GM12891 (cell line): ENCODE results near the gene ZBTB16.

ENCODE experiments used
- DNase-seq: peaks from one replicate; pipeline ENCODE4 v3.0.0; 2011; ENCODE audit warnings: low spot score; ENCODE audit not compliant: insufficient read length
- FAIRE-seq: peaks from 2 replicates; lab custom pipeline; 2011; peaks lifted over from hg19 to GRCh38; lab: Jason Lieb, UNC
- PAX5 ChIP-seq: IDR thresholded peaks from 2 replicates; pipeline ENCODE4 v1.6.1; 2011; ENCODE audit warnings: low read length, moderate library complexity, mild to moderate bottlenecking; ENCODE audit not compliant: insufficient read depth, severe bottlenecking
- POLR2A ChIP-seq: IDR thresholded peaks from 2 replicates; pipeline ENCODE4 v1.6.1; 2011; ENCODE audit warnings: low read depth, low read length, control low read depth
- POLR2AphosphoS5 ChIP-seq: IDR thresholded peaks from 2 replicates; pipeline ENCODE4 v1.6.1; 2011; ENCODE audit warnings: low read depth, low read length, control low read depth
- POU2F2 ChIP-seq: IDR thresholded peaks from 2 replicates; pipeline ENCODE4 v1.6.1; 2011; ENCODE audit warnings: low read depth, mild to moderate bottlenecking, control low read depth, low read length, moderate library complexity
- SPI1 ChIP-seq: IDR thresholded peaks from 2 replicates; pipeline ENCODE4 v1.6.1; 2011; ENCODE audit warnings: low read depth, low read length, control low read depth
- TAF1 ChIP-seq: IDR thresholded peaks from 2 replicates; pipeline ENCODE4 v1.6.1; 2011; ENCODE audit warnings: low read depth, low read length, control low read depth

The ZBTB16 gene

GRCh38 chr11:114226356-114226755, 166.8 kb downstream of the ZBTB16 start:
- TF ChIP-seq PAX5 = no peak
- no peak for TF ChIP-seq POU2F2
- FAIRE-seq = no peak
- DNase-seq = no peak

- DNase-seq (no peak), FAIRE-seq (no peak)
- TF ChIP-seq SPI1 (no peak), POLR2AphosphoS5 (no peak), POLR2A (no peak), POU2F2 (no peak), PAX5 (no peak), TAF1 (no peak)
These were observed 169.2 kb downstream of the ZBTB16 start for GRCh38 chr11:114228435-114229411.

GRCh38 chr11:114230031-114230704, 170.7 kb downstream of the ZBTB16 start:
- no peak for TF ChIP-seq SPI1
- TF ChIP-seq TAF1 = no peak
- no peak for TF ChIP-seq POU2F2
- no peak for TF ChIP-seq POLR2AphosphoS5
- TF ChIP-seq PAX5 = no peak
- no peak for TF ChIP-seq POLR2A
- DNase-seq (no peak), FAIRE-seq (no peak)

- TF ChIP-seq SPI1 (no peak), POLR2A (no peak), POLR2AphosphoS5 (no peak), TAF1 (no peak), PAX5 (no peak), POU2F2 (no peak)
- FAIRE-seq (no peak), DNase-seq (no peak)
These were observed 173.0 kb downstream of the ZBTB16 start for GRCh38 chr11:114232400-114233059.

- no peak for FAIRE-seq
- DNase-seq = no peak
- TF ChIP-seq SPI1 = no peak
- no peak for TF ChIP-seq POLR2AphosphoS5
- TF ChIP-seq PAX5 = no peak
- no peak for TF ChIP-seq TAF1
- no peak for TF ChIP-seq POLR2A
These were observed 174.2 kb downstream of the ZBTB16 start for GRCh38 chr11:114233755-114234154.

- DNase-seq (no peak), FAIRE-seq (no peak)
- no peak for TF ChIP-seq POLR2A
- no peak for TF ChIP-seq PAX5
These were observed 177.3 kb downstream of the ZBTB16 start for GRCh38 chr11:114236829-114237228.

- TF ChIP-seq POU2F2 (no peak), POLR2A (no peak), POLR2AphosphoS5 (no peak), TAF1 (no peak), SPI1 (no peak), PAX5 (no peak)
- FAIRE-seq = no peak
- DNase-seq = no peak
These were observed 178.1 kb downstream of the ZBTB16 start for GRCh38 chr11:114237321-114238280.

- no peak for DNase-seq
- TF ChIP-seq PAX5 = no peak
- no peak for FAIRE-seq
These were observed 180.2 kb downstream of the ZBTB16 start for GRCh38 chr11:114239753-114240161.

GRCh38 chr11:114242032-114242431, 182.5 kb downstream of the ZBTB16 start:
- DNase-seq (no peak), FAIRE-seq (no peak)
- TF ChIP-seq POLR2A = no peak
- TF ChIP-seq SPI1 = no peak
- TF ChIP-seq POU2F2 = no peak
- TF ChIP-seq PAX5 = no peak
- no peak for TF ChIP-seq TAF1
